Mammary epithelial cell (primary cell): ENCODE data around the gene CPSF7.

ENCODE experiments used
- CTCF ChIP-seq, 2 donors: IDR thresholded peaks in 1 of 2; conservative IDR thresholded peaks in 1 of 2; 2 replicates each; pipeline ENCODE4 v1.5.1; 2011 to 2012; ENCODE audit warnings: inconsistent platforms in 2 of 2, low read length in 2 of 2, mild to moderate bottlenecking in 2 of 2, control low read depth in 1 of 2, low read depth in 1 of 2; ENCODE audit not compliant: insufficient read depth in 1 of 2; ENCODE audit errors: extremely low read depth in 1 of 2
- EZH2 ChIP-seq: IDR thresholded peaks from 2 replicates; pipeline ENCODE4 v1.6.1; 2012; ENCODE audit warnings: low read length, inconsistent platforms, borderline replicate concordance

- TF ChIP-seq EZH2 (no peak), CTCF (conservative IDR thresholded peaks at IDR 0.05 in 1 of 2, IDR thresholded peaks at IDR 0.05 in 1 of 2; ENCODE audit: extremely low read depth in 1 of 2, insufficient read depth in 1 of 2, low read depth in 1 of 2, low read length in 2 of 2) (no peak)
Measured at GRCh38 chr11:61401573-61401972, 28.2 kb downstream of the CPSF7 start.
